Iris pigment epithelial cell (primary cell): ENCODE measurements around the gene DHRS7B.

Experiments used
- DNase-seq: peaks from one replicate; pipeline ENCODE4 v3.0.0-alpha.2; 2011; ENCODE audit warnings: low read depth

The DHRS7B gene

GRCh38 chr17:21239680-21240368 is 113.1 kb downstream of the DHRS7B start:
- DNase-seq, result peak; percentile 43

DNA sequence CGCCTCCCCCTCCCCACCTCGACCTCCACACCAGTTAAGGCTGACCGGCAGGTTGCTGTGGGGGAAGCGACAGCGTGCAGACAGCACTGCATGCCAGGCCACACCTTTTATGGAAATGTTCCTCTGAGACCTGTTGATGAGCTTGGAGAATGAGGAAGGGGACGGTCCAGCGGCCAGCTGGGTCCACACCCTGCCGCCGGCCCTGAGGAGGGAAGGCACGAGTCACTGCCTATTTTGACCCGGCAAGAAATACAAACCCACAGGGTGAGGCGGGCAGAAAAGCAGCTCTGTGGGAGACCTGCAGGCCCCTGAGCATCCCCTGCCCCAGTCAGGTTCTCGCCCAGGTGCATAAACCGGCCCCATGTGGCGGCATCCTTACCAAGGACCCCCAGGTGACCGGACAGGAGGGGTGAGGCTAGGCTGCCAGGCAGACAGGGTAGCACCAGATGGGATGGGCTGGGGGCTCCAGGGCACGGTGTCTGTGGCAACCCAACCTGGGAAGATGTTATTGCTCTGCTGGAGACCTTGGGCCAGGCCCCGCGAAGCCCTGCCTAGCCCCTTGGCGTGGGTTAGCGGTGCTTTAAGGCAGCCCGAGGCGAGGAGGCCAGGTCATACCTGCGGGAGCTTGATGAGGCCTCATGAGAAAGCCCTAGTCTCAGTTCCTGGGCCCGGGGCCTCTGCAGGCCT is 113.7 kb downstream of the DHRS7B start:
- no peak for DNase-seq
